HFF-Myc (cell line): ENCODE measurements around the gene DSC3.

Source experiments
- DNase-seq: peaks from one replicate; pipeline ENCODE4 v3.0.0-alpha.2; 2011; ENCODE audit warnings: low read depth; ENCODE audit errors: extremely low read depth
- H3K4me3 ChIP-seq: replicated peaks from 2 replicates; pipeline ENCODE4 v1.5.1; 2011; ENCODE audit warnings: low read depth, mild to moderate bottlenecking, control low read depth, low read length
- CTCF ChIP-seq: IDR thresholded peaks from 2 replicates; pipeline ENCODE4 v1.5.1; 2012; ENCODE audit warnings: mild to moderate bottlenecking, low read depth, low read length, control low read depth; ENCODE audit errors: missing control alignments

Gene DSC3

GRCh38 chr18:31056296-31056695 is 13.8 kb upstream of the DSC3 start:
- H3K4me3 ChIP-seq, result no peak overlapping the region
- no peak for DNase-seq
- TF ChIP-seq CTCF, result no peak

GRCh38 chr18:31050635-31051034 is 8.1 kb upstream of the DSC3 start:
- DNase-seq, result no peak
- no peak overlapping the region for H3K4me3 ChIP-seq
- TF ChIP-seq CTCF, result no peak

DNA sequence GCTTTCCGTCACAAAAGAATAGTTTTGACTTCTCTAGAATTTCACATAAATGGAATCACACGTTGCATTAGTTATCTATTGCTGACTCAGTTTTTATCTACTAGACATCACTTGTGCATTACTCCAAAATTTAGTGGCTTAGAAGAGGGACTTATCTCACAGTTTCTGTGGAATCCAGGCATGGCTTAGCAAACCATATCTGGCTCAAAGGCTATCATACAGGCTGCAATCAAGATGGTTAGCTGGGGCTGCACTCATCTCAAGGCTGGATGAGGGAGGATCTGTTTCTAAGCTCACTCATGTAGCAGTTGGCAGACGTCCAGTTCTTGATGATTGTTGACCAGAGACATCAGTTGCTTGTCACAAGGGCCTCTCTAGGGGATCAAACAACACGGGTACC is 6.6 kb upstream of the DSC3 start:
- no peak overlapping the region for H3K4me3 ChIP-seq
- DNase-seq, result no peak
- no peak for TF ChIP-seq CTCF

GRCh38 chr18:31048216-31048615 is 5.7 kb upstream of the DSC3 start:
- no peak for DNase-seq
- TF ChIP-seq CTCF, result no peak
- no peak overlapping the region for H3K4me3 ChIP-seq

DNA sequence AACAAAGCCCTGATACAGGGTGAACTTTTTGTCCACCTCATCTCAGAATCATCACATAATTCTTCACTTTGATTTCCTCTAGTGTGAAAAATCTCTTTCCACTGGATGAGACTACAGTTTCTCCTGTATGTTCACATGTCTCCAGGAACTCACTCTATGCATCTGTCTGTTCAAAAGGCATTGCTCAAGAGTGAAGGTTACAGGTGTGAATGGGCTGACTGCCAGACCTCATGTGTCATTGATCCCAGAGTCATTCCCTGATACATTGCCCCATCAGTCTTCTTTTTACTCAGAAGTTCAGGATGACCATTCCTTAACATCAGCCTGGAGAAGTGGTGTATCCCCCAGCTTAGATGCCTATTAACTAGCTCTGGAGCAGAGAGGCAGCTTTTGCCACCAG is 4.4 kb upstream of the DSC3 start:
- no peak overlapping the region for H3K4me3 ChIP-seq
- TF ChIP-seq CTCF, result no peak
- no peak for DNase-seq

- no peak for DNase-seq
- H3K4me3 ChIP-seq, result no peak overlapping the region
- no peak for TF ChIP-seq CTCF
Observed at GRCh38 chr18:31045599-31045998, 3.1 kb upstream of the DSC3 start.

DNA sequence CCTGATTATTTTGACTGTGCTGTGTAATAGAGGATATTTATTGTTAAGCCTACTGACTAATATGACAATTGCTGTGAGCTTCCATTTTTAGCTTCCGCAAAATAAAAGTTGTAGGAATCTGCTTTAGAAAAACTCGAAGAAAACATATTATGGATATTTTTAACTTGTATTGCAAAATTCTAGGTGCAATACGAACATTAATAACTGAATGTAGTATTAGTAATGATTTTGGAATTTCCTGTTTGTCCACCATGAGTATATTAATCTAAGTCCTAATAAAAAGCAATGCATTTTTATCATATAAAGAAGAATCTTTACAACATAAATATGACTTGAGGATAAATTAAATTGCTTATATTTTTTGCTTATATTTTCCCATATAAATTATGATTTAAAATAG is 2.4 kb upstream of the DSC3 start:
- TF ChIP-seq CTCF, result no peak
- no peak overlapping the region for H3K4me3 ChIP-seq
- no peak for DNase-seq
